ENCODE measurements around the gene BICRA.
"Not testable (repeated sequence)": the region's sequence is repeated elsewhere in the genome, so short reads cannot be mapped to it uniquely, and the experiment has no call there.

Gene BICRA

DNA sequence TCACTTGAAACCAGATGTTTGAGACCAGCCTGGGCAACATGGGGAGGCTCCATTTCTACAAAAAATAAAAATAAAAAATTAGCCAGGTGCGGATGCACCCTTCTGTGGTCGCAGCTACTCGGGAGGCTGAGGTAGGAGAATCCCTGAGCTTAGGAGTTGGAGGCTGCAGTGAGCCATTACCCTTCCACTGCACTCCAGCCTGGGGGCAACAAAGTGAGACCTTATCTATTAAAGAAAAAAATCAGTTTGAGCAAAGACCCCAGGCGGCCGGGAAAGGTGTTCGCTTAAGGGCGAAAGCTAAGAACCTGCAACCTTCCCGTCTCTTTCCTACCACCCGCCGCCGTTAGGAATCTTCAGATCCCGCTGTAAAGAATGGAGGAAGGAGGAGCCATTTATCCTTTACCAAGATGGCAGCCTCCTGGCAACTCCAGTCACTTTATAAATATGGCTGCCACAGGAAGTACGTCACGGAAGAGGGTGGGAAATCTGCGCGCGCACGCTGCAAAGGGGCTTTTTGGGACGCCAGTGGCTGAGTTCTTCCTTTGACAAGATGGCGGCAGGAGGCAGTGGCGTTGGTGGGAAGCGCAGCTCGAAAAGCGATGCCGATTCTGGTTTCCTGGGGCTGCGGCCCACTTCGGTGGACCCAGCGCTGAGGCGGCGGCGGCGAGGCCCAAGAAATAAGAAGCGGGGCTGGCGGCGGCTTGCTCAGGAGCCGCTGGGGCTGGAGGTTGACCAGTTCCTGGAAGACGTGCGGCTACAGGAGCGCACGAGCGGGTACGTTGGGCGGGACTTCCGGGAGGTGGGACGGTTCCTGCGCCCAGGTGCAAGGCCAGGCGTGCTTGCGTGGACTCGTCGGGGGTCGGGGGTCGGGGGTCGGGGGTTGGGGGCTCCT is 136.3 kb downstream of the BICRA start, which contains the start of gene NOP53:
Gene NOP53 (plus strand): TSS at position 537 of the 892 bp plus-strand sequence. CDS start 14 bp downstream, at position 551.
- Histone ChIP-seq H2AFZ (ENCODE audit: low read length) (peak within 1 kb of the TSS; percentile 87; the same call in 1 of the 2 replicates), H3K27ac (ENCODE audit: low read depth, low read length, poor library complexity, severe bottlenecking) (peak within 1 kb of the TSS; percentile 77), H3K4me3 (ENCODE audit: low read depth, low read length, poor library complexity, severe bottlenecking) (peak within 1 kb of the TSS; percentile 94), H3K79me2 (ENCODE audit: insufficient read depth, low read length) (peaks cover 11% of the 10 kb centered on the region; the same call in 1 of the 2 replicates), H3K9me2 (ENCODE audit: low read depth, low read length) (no peaks in the 10 kb centered on the region), H3K4me1 (ENCODE audit: insufficient read depth, low read length, severe bottlenecking) (peaks cover 48% of the 10 kb centered on the region), H3K9ac (ENCODE audit: low read length) (peak within 1 kb of the TSS; percentile 90), H3K27me3 (ENCODE audit: insufficient read depth, low read length) (no peaks in the 10 kb centered on the region), H3K9me3 (ENCODE audit: low read length) (no peaks in the 10 kb centered on the region), H3F3A (ENCODE audit: insufficient read depth, low read length) (no peaks in the 10 kb centered on the region), H4K20me1 (ENCODE audit: insufficient read depth, low read length) (no peaks in the 10 kb centered on the region), H3K36me3 (ENCODE audit: insufficient read depth, low read length) (peaks cover 33% of the 10 kb centered on the region), H3K4me2 (ENCODE audit: low read length) (peak within 1 kb of the TSS; percentile 77)
- no peak for TF ChIP-seq EZH2 (IDR thresholded peaks at IDR 0.05; ENCODE audit: borderline replicate concordance, low read length)
- TF ChIP-seq, protein P1, sequence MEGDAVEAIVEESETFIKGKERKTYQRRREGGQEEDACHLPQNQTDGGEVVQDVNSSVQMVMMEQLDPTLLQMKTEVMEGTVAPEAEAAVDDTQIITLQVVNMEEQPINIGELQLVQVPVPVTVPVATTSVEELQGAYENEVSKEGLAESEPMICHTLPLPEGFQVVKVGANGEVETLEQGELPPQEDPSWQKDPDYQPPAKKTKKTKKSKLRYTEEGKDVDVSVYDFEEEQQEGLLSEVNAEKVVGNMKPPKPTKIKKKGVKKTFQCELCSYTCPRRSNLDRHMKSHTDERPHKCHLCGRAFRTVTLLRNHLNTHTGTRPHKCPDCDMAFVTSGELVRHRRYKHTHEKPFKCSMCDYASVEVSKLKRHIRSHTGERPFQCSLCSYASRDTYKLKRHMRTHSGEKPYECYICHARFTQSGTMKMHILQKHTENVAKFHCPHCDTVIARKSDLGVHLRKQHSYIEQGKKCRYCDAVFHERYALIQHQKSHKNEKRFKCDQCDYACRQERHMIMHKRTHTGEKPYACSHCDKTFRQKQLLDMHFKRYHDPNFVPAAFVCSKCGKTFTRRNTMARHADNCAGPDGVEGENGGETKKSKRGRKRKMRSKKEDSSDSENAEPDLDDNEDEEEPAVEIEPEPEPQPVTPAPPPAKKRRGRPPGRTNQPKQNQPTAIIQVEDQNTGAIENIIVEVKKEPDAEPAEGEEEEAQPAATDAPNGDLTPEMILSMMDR (IDR thresholded peaks at IDR 0.05; ENCODE audit: low read length) = no peak

DNA sequence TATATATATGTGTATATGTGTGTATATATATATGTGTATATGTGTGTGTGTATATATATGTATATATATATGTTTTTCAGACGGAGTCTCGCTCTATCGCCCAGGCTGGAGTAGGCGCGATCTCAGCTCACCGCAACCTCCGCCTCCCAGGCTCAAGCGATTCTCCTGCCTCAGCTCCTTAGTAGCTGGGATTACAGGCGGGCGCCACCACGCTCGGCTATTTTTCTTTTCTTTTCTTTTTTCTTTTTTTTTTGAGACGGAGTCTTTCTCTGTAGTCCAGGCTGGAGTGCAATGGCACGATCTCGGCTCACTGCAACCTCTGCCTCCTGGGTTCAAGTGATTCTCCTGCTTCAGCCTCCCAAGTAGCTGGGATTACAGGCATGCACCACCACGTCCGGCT is 137.2 kb downstream of the BICRA start:
- not testable (repeated sequence) for H3K27me3 ChIP-seq (ENCODE audit: insufficient read depth, low read length); H3F3A ChIP-seq (ENCODE audit: insufficient read depth, low read length); H3K27ac ChIP-seq (ENCODE audit: low read depth, low read length, poor library complexity, severe bottlenecking); H3K9me2 ChIP-seq (ENCODE audit: low read depth, low read length); H2AFZ ChIP-seq (ENCODE audit: low read length); H3K9me3 ChIP-seq (ENCODE audit: low read length); H4K20me1 ChIP-seq (ENCODE audit: insufficient read depth, low read length)
- Histone ChIP-seq H3K4me3 (ENCODE audit: low read depth, low read length, poor library complexity, severe bottlenecking) (peak overlapping the region; percentile 94), H3K36me3 (ENCODE audit: insufficient read depth, low read length) (peaks cover 41% of the 10 kb centered on the region), H3K79me2 (ENCODE audit: insufficient read depth, low read length) (peaks cover 11% of the 10 kb centered on the region; the same call in 1 of the 2 replicates), H3K4me2 (ENCODE audit: low read length) (peak overlapping the region; percentile 77), H3K4me1 (ENCODE audit: insufficient read depth, low read length, severe bottlenecking) (peaks cover 48% of the 10 kb centered on the region), H3K9ac (ENCODE audit: low read length) (peak overlapping the region; percentile 90)

GRCh38 chr19:47749326-47749725 is 140.4 kb downstream of the BICRA start:
- H3K9ac ChIP-seq (ENCODE audit: low read length) = no peak overlapping the region
- peaks cover 34% of the 10 kb centered on the region for H3K4me1 ChIP-seq (ENCODE audit: insufficient read depth, low read length, severe bottlenecking)

More at GRCh38 chr19:47749326-47749725, 140.4 kb downstream of the BICRA start:
- peaks cover 11% of the 10 kb centered on the region; the same call in 1 of the 2 replicates for H3K79me2 ChIP-seq (ENCODE audit: insufficient read depth, low read length)
- H3K36me3 ChIP-seq (ENCODE audit: insufficient read depth, low read length) = peaks cover 70% of the 10 kb centered on the region
- no peaks in the 10 kb centered on the region for H4K20me1 ChIP-seq (ENCODE audit: insufficient read depth, low read length)
- no peaks in the 10 kb centered on the region for H3K9me3 ChIP-seq (ENCODE audit: low read length)
- no peak for TF ChIP-seq EZH2 (IDR thresholded peaks at IDR 0.05; ENCODE audit: borderline replicate concordance, low read length)
- TF ChIP-seq, protein P1 (IDR thresholded peaks at IDR 0.05; ENCODE audit: low read length) = no peak
- no peaks in the 10 kb centered on the region for H3K9me2 ChIP-seq (ENCODE audit: low read depth, low read length)
- H2AFZ ChIP-seq (ENCODE audit: low read length) = no peak overlapping the region
- H3K4me3 ChIP-seq (ENCODE audit: low read depth, low read length, poor library complexity, severe bottlenecking) = peak overlapping the region; percentile 15
- H3K4me2 ChIP-seq (ENCODE audit: low read length) = peak overlapping the region; percentile 43; the same call in 1 of the 2 replicates
- H3K27me3 ChIP-seq (ENCODE audit: insufficient read depth, low read length) = no peaks in the 10 kb centered on the region
- H3F3A ChIP-seq (ENCODE audit: insufficient read depth, low read length) = no peaks in the 10 kb centered on the region
- H3K27ac ChIP-seq (ENCODE audit: low read depth, low read length, poor library complexity, severe bottlenecking) = peak overlapping the region; percentile 60
